Mesendoderm (in vitro differentiated cells): ENCODE data around the gene MAOB.

Experiments
- DNase-seq: peaks from one replicate; pipeline ENCODE4 v3.0.0; 2013
- H2AK5ac ChIP-seq: 2 replicates; pipeline ENCODE4 v1.6.1; 2013; ENCODE audit warnings: low read length, inconsistent platforms
- H2BK120ac ChIP-seq: 2 replicates; pipeline ENCODE4 v1.6.1; 2013; ENCODE audit warnings: low read depth, mild to moderate bottlenecking, low read length, moderate library complexity, mixed read lengths
- H2BK15ac ChIP-seq: replicated peaks from 2 replicates; pipeline ENCODE4 v1.6.1; 2013; ENCODE audit warnings: low read depth, mild to moderate bottlenecking, moderate library complexity
- H2BK5ac ChIP-seq: 2 replicates; pipeline ENCODE4 v1.6.1; 2013; ENCODE audit warnings: low read length, inconsistent platforms
- H3K18ac ChIP-seq: 2 replicates; pipeline ENCODE4 v1.6.1; 2013; ENCODE audit warnings: mild to moderate bottlenecking, low read length, mixed read lengths
- H3K23ac ChIP-seq: one replicate; pipeline ENCODE4 v1.6.1; 2013; ENCODE audit warnings: low read length
- H3K27ac ChIP-seq: 2 replicates; pipeline ENCODE4 v1.5.1; 2013; ENCODE audit warnings: low read depth, mild to moderate bottlenecking, inconsistent platforms, low read length, moderate library complexity
- H3K27me3 ChIP-seq: 2 replicates; pipeline ENCODE4 v1.6.1; 2013; ENCODE audit warnings: low read length, control low read depth, mild to moderate bottlenecking, inconsistent platforms; ENCODE audit not compliant: insufficient read depth, poor library complexity
- H3K36me3 ChIP-seq: 2 replicates; pipeline ENCODE4 v1.6.1; 2013; ENCODE audit warnings: low read length, inconsistent platforms; ENCODE audit not compliant: control insufficient read depth, insufficient read depth
- H3K4ac ChIP-seq: one replicate; pipeline ENCODE4 v1.6.1; 2013; ENCODE audit warnings: low read depth, mild to moderate bottlenecking, low read length, moderate library complexity
- H3K4me1 ChIP-seq: 2 replicates; pipeline ENCODE4 v1.6.1; 2013; ENCODE audit warnings: low read depth, low read length, inconsistent platforms; ENCODE audit not compliant: control insufficient read depth
- H3K4me2 ChIP-seq: 2 replicates; pipeline ENCODE4 v1.6.1; 2013; ENCODE audit warnings: low read length
- H3K4me3 ChIP-seq: 2 replicates; pipeline ENCODE4 v1.5.1; 2013; ENCODE audit warnings: mild to moderate bottlenecking, low read length
- H3K56ac ChIP-seq: one replicate; pipeline ENCODE4 v1.6.1; 2013; ENCODE audit warnings: low read length
- H3K79me1 ChIP-seq: 2 replicates; pipeline ENCODE4 v1.6.1; 2013; ENCODE audit warnings: low read length, inconsistent platforms
- H3K79me2 ChIP-seq: 2 replicates; pipeline ENCODE4 v1.6.1; 2013; ENCODE audit warnings: mild to moderate bottlenecking, low read length; ENCODE audit not compliant: control insufficient read depth, insufficient read depth
- H3K9ac ChIP-seq: 2 replicates; pipeline ENCODE4 v1.6.1; 2013; ENCODE audit warnings: low read length, inconsistent platforms
- H4K5ac ChIP-seq: one replicate; pipeline ENCODE4 v1.6.1; 2013; ENCODE audit warnings: low read length
- H4K8ac ChIP-seq: one replicate; pipeline ENCODE4 v1.6.1; 2013; ENCODE audit warnings: low read depth, mild to moderate bottlenecking, control low read depth, low read length, moderate library complexity
- WGBS: extraction: QIAGEN DNeasy Blood & Tissue Kit; methylation state at CpG from one replicate; pipeline ENCODE4 v1.1.7; 2013; ENCODE audit warnings: low lambda C conversion rate, missing lambda C conversion rate; ENCODE audit not compliant: insufficient coverage; ENCODE audit errors: extremely low coverage; 5-methylcytosine and 5-hydroxymethylcytosine counted together

The MAOB gene

GRCh38 chrX:43870011-43870410 lies 12.2 kb downstream of the MAOB start:
- Histone ChIP-seq H4K5ac (no peak overlapping the region), H2BK5ac (no peak overlapping the region), H2BK15ac (no peak overlapping the region), H3K4me2 (no peak overlapping the region), H3K4me1 (no peaks in the 10 kb centered on the region), H3K9ac (no peak overlapping the region), H3K27ac (no peak overlapping the region), H3K4me3 (no peak overlapping the region), H2AK5ac (no peak overlapping the region), H3K27me3 (no peaks in the 10 kb centered on the region), H2BK120ac (no peak overlapping the region), H3K79me2 (no peaks in the 10 kb centered on the region), H4K8ac (no peak overlapping the region), H3K23ac (no peak overlapping the region), H3K18ac (no peak overlapping the region), H3K79me1 (no peaks in the 10 kb centered on the region), H3K56ac (no peak overlapping the region), H3K36me3 (no peaks in the 10 kb centered on the region), H3K4ac (no peak overlapping the region)
- WGBS: no CpG with 5 or more reads among the region's 3 CpGs
- no peak for DNase-seq

- no CpG with 5 or more reads among the region's 6 CpGs for WGBS
- Histone ChIP-seq H3K4me1 (no peaks in the 10 kb centered on the region), H3K4me2 (no peak overlapping the region), H2AK5ac (no peak overlapping the region), H3K4me3 (no peak overlapping the region), H3K36me3 (no peaks in the 10 kb centered on the region), H3K79me1 (no peaks in the 10 kb centered on the region), H2BK5ac (no peak overlapping the region), H3K18ac (no peak overlapping the region), H4K5ac (no peak overlapping the region), H3K27ac (no peak overlapping the region), H3K56ac (no peak overlapping the region), H2BK15ac (no peak overlapping the region), H3K23ac (no peak overlapping the region), H2BK120ac (no peak overlapping the region), H3K4ac (no peak overlapping the region), H3K9ac (no peak overlapping the region), H4K8ac (no peak overlapping the region), H3K79me2 (no peaks in the 10 kb centered on the region), H3K27me3 (no peaks in the 10 kb centered on the region)
- no peak for DNase-seq
These were observed 13.5 kb downstream of the MAOB start for GRCh38 chrX:43868791-43869190.

GRCh38 chrX:43866423-43866822 lies 15.8 kb downstream of the MAOB start:
- WGBS: no CpG with 5 or more reads among the region's 4 CpGs
- no peak overlapping the region for H3K4me3 ChIP-seq

GRCh38 chrX:43865791-43866190 lies 16.5 kb downstream of the MAOB start:
- Histone ChIP-seq H3K56ac (no peak overlapping the region), H2AK5ac (no peak overlapping the region), H2BK5ac (no peak overlapping the region), H3K79me2 (no peaks in the 10 kb centered on the region), H3K4me1 (no peaks in the 10 kb centered on the region), H3K27me3 (no peaks in the 10 kb centered on the region), H2BK120ac (no peak overlapping the region), H3K27ac (no peak overlapping the region), H3K4me2 (no peak overlapping the region), H4K8ac (no peak overlapping the region), H2BK15ac (no peak overlapping the region), H3K4me3 (no peak overlapping the region), H3K36me3 (no peaks in the 10 kb centered on the region), H3K18ac (no peak overlapping the region), H3K9ac (no peak overlapping the region), H3K23ac (no peak overlapping the region), H4K5ac (no peak overlapping the region), H3K79me1 (no peaks in the 10 kb centered on the region), H3K4ac (no peak overlapping the region)
- no peak for DNase-seq
- WGBS: no CpG with 5 or more reads among the region's 5 CpGs

More at GRCh38 chrX:43866423-43866822, 15.8 kb downstream of the MAOB start:
- Histone ChIP-seq H2BK120ac (no peak overlapping the region), H3K36me3 (no peaks in the 10 kb centered on the region), H3K4ac (no peak overlapping the region), H4K5ac (no peak overlapping the region), H2BK5ac (no peak overlapping the region), H3K4me1 (no peaks in the 10 kb centered on the region), H2AK5ac (no peak overlapping the region), H3K56ac (no peak overlapping the region), H3K79me2 (no peaks in the 10 kb centered on the region), H3K27me3 (no peaks in the 10 kb centered on the region), H3K18ac (no peak overlapping the region), H3K27ac (no peak overlapping the region), H2BK15ac (no peak overlapping the region), H3K4me2 (no peak overlapping the region), H3K79me1 (no peaks in the 10 kb centered on the region), H3K23ac (no peak overlapping the region), H4K8ac (no peak overlapping the region), H3K9ac (no peak overlapping the region)
- no peak for DNase-seq

- H3K18ac ChIP-seq: no peak overlapping the region
- H3K36me3 ChIP-seq: no peaks in the 10 kb centered on the region
- H3K79me1 ChIP-seq: no peaks in the 10 kb centered on the region
- H3K9ac ChIP-seq: no peak overlapping the region
- H3K4me2 ChIP-seq: no peak overlapping the region
- no peaks in the 10 kb centered on the region for H3K27me3 ChIP-seq
- H3K4me3 ChIP-seq: no peak overlapping the region
- H4K5ac ChIP-seq: no peak overlapping the region
- H4K8ac ChIP-seq: no peak overlapping the region
- H3K4ac ChIP-seq: no peak overlapping the region
- no peak overlapping the region for H3K56ac ChIP-seq
- no peak for DNase-seq
- no peak overlapping the region for H2BK120ac ChIP-seq
- no peaks in the 10 kb centered on the region for H3K79me2 ChIP-seq
- H2BK5ac ChIP-seq: no peak overlapping the region
- H3K27ac ChIP-seq: no peak overlapping the region
- whole genome bisulfite sequencing: no CpG with 5 or more reads among the region's 1 CpG
- no peaks in the 10 kb centered on the region for H3K4me1 ChIP-seq
- no peak overlapping the region for H3K23ac ChIP-seq
- no peak overlapping the region for H2AK5ac ChIP-seq
- H2BK15ac ChIP-seq: no peak overlapping the region
These were observed 19.8 kb downstream of the MAOB start for GRCh38 chrX:43862434-43862833.

- Histone ChIP-seq H2BK5ac (no peak overlapping the region), H3K36me3 (no peaks in the 10 kb centered on the region)
- WGBS: no CpG with 5 or more reads among the region's 4 CpGs
These were observed 20.5 kb downstream of the MAOB start for GRCh38 chrX:43861750-43862149.

More at GRCh38 chrX:43861750-43862149, 20.5 kb downstream of the MAOB start:
- H3K23ac ChIP-seq: no peak overlapping the region
- no peak for DNase-seq
- H3K79me2 ChIP-seq: no peaks in the 10 kb centered on the region
- H2BK15ac ChIP-seq: no peak overlapping the region
- H3K56ac ChIP-seq: no peak overlapping the region
- no peak overlapping the region for H3K9ac ChIP-seq
- no peak overlapping the region for H3K4me2 ChIP-seq
- H4K5ac ChIP-seq: no peak overlapping the region
- H3K27ac ChIP-seq: no peak overlapping the region
- H3K4me3 ChIP-seq: no peak overlapping the region
- H3K79me1 ChIP-seq: no peaks in the 10 kb centered on the region
- H4K8ac ChIP-seq: no peak overlapping the region
- no peak overlapping the region for H3K4ac ChIP-seq
- H3K4me1 ChIP-seq: no peaks in the 10 kb centered on the region
- H3K18ac ChIP-seq: no peak overlapping the region
- H2AK5ac ChIP-seq: no peak overlapping the region
- no peaks in the 10 kb centered on the region for H3K27me3 ChIP-seq
- H2BK120ac ChIP-seq: no peak overlapping the region
